Neural progenitor cell (in vitro differentiated cells): ENCODE data around the gene POGZ. TPM values are rescaled to one million over a fixed set of nuclear protein-coding genes. Genes with fewer than 3 reads are reported as not detected.

Source experiments
- DNase-seq: peaks from one replicate; pipeline ENCODE4 v3.0.0-alpha.2; 2016; ENCODE audit warnings: low spot score
- H2AFZ ChIP-seq: fragments of 200-600 bp; sonication (generic); replicated peaks from 2 replicates; pipeline ENCODE4 v1.6.1; 2016; ENCODE audit warnings: antibody characterized with exemption
- H3F3A ChIP-seq: fragments of 200-600 bp; sonication (generic); 2 replicates; pipeline ENCODE4 v1.6.1; 2016; ENCODE audit warnings: antibody characterized with exemption, low read depth
- H3K27ac ChIP-seq: fragments of 200-600 bp; sonication (generic); 2 replicates; pipeline ENCODE4 v1.5.1; 2016; ENCODE audit warnings: mild to moderate bottlenecking
- H3K27me3 ChIP-seq: fragments of 200-600 bp; sonication (generic); 2 replicates; pipeline ENCODE4 v1.6.1; 2016; ENCODE audit warnings: mild to moderate bottlenecking, moderate library complexity
- H3K36me3 ChIP-seq: fragments of 200-600 bp; sonication (generic); 2 replicates; pipeline ENCODE4 v1.5.1; 2016
- H3K4me1 ChIP-seq: fragments of 200-600 bp; sonication (generic); 2 replicates; pipeline ENCODE4 v1.6.1; 2016; ENCODE audit warnings: mixed run types
- H3K4me2 ChIP-seq: fragments of 200-600 bp; sonication (generic); 2 replicates; pipeline ENCODE4 v1.6.1; 2016
- H3K4me3 ChIP-seq: fragments of 200-600 bp; sonication (generic); 2 replicates; pipeline ENCODE4 v1.5.1; 2016
- H3K79me2 ChIP-seq: fragments of 200-600 bp; sonication (generic); 2 replicates; pipeline ENCODE4 v1.6.1; 2016; ENCODE audit warnings: low read depth
- H3K9ac ChIP-seq: fragments of 200-600 bp; sonication (generic); 2 replicates; pipeline ENCODE4 v1.6.1; 2016
- H3K9me3 ChIP-seq: fragments of 200-600 bp; sonication (generic); 2 replicates; pipeline ENCODE4 v1.5.1; 2016; ENCODE audit warnings: low read depth
- H4K20me1 ChIP-seq: fragments of 200-600 bp; sonication (generic); 2 replicates; pipeline ENCODE4 v1.6.1; 2016; ENCODE audit warnings: low read depth
- H3K27ac Mint-ChIP-seq: 3 replicates; pipeline ENCODE4 v1.8.0; 2021; ENCODE audit warnings: mixed read lengths
- H3K27me3 Mint-ChIP-seq: 2 replicates; pipeline ENCODE4 v1.8.0; 2022; ENCODE audit warnings: low read depth, mild to moderate bottlenecking, inconsistent platforms, moderate library complexity, mixed read lengths; ENCODE audit not compliant: insufficient read depth
- H3K36me3 Mint-ChIP-seq: 3 replicates; pipeline ENCODE4 v1.8.0; 2021; ENCODE audit warnings: mixed read lengths
- H3K4me1 Mint-ChIP-seq: 3 replicates; pipeline ENCODE4 v1.8.0; 2021; ENCODE audit warnings: mixed read lengths
- H3K4me3 Mint-ChIP-seq: 3 replicates; pipeline ENCODE4 v1.8.0; 2021; ENCODE audit warnings: mild to moderate bottlenecking, moderate library complexity, mixed read lengths
- H3K9me3 Mint-ChIP-seq: 3 replicates; pipeline ENCODE4 v1.8.0; 2020; ENCODE audit warnings: mixed read lengths
- EZH2 ChIP-seq: fragments of 200-600 bp; sonication (generic); IDR thresholded peaks from 2 replicates; pipeline ENCODE4 v1.6.1; 2017; ENCODE audit warnings: antibody characterized with exemption, mild to moderate bottlenecking, moderate library complexity
- EZH2phosphoT487 ChIP-seq: fragments of 200-600 bp; sonication (generic); IDR thresholded peaks from 2 replicates; pipeline ENCODE4 v1.6.1; 2017; ENCODE audit warnings: antibody characterized with exemption
- total RNA-seq: library from RNA; depleted of rRNA; stranded (reverse); fragments of >200 nt; gene quantifications from 2 replicates; pipeline ENCODE4 v1.2.3, GENCODE V29; 2015; ENCODE audit warnings: low replicate concordance
- TF ChIP-seq, protein P1 (sequence below): fragments of 200-600 bp; sonication (generic); IDR thresholded peaks from 2 replicates; pipeline ENCODE4 v1.5.1; 2017; ENCODE audit warnings: antibody characterized with exemption, mild to moderate bottlenecking

POGZ gene
- total RNA-seq, 1 donor from 2014 or later = 61.5 TPM

DNA sequence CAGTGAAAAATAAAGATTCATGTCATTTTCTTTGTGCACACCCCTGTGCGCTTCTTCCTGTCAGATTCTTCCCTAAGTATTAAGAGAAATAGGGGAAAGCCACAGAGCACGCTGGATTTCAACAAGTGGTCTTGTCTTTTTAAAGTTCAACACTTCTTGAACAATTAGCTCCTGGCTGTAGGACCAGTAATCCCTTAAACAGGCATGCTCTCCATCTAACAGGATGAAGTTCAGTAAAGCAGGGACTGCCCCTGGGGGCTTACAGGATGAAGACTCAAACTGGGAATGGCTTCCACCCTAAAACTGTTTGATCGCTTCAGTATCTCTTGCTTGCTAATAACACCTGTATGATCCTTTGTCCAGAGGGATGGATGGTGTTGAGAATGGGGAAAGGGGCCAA is 55.7 kb downstream of the POGZ start:
- no peaks in the 10 kb centered on the region for H3K9me3 ChIP-seq
- peaks cover 8% of the 10 kb centered on the region for H3K27me3 Mint-ChIP-seq
- H3K79me2 ChIP-seq = peaks cover 35% of the 10 kb centered on the region
- H3K27ac Mint-ChIP-seq = no peak overlapping the region
- H3F3A ChIP-seq = peaks cover 76% of the 10 kb centered on the region
- TF ChIP-seq, protein P1, sequence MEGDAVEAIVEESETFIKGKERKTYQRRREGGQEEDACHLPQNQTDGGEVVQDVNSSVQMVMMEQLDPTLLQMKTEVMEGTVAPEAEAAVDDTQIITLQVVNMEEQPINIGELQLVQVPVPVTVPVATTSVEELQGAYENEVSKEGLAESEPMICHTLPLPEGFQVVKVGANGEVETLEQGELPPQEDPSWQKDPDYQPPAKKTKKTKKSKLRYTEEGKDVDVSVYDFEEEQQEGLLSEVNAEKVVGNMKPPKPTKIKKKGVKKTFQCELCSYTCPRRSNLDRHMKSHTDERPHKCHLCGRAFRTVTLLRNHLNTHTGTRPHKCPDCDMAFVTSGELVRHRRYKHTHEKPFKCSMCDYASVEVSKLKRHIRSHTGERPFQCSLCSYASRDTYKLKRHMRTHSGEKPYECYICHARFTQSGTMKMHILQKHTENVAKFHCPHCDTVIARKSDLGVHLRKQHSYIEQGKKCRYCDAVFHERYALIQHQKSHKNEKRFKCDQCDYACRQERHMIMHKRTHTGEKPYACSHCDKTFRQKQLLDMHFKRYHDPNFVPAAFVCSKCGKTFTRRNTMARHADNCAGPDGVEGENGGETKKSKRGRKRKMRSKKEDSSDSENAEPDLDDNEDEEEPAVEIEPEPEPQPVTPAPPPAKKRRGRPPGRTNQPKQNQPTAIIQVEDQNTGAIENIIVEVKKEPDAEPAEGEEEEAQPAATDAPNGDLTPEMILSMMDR = no peak
- TF ChIP-seq EZH2phosphoT487 = no peak
- TF ChIP-seq EZH2 = no peak
- peaks cover 7% of the 10 kb centered on the region for H3K4me1 ChIP-seq
- DNase-seq = no peak
- H3K36me3 Mint-ChIP-seq = peaks cover 39% of the 10 kb centered on the region
- no peaks in the 10 kb centered on the region for H3K9me3 Mint-ChIP-seq
- no peak overlapping the region for H3K9ac ChIP-seq
- H3K4me1 Mint-ChIP-seq = peaks cover 17% of the 10 kb centered on the region
- peaks cover 28% of the 10 kb centered on the region for H4K20me1 ChIP-seq
- no peaks in the 10 kb centered on the region for H3K27me3 ChIP-seq
- H3K27ac ChIP-seq = peak overlapping the region; percentile 11
- no peak overlapping the region for H2AFZ ChIP-seq
- H3K4me2 ChIP-seq = no peak overlapping the region
- H3K4me3 ChIP-seq = no peak overlapping the region
- no peak overlapping the region for H3K4me3 Mint-ChIP-seq
- peaks cover 11% of the 10 kb centered on the region for H3K36me3 ChIP-seq

DNA sequence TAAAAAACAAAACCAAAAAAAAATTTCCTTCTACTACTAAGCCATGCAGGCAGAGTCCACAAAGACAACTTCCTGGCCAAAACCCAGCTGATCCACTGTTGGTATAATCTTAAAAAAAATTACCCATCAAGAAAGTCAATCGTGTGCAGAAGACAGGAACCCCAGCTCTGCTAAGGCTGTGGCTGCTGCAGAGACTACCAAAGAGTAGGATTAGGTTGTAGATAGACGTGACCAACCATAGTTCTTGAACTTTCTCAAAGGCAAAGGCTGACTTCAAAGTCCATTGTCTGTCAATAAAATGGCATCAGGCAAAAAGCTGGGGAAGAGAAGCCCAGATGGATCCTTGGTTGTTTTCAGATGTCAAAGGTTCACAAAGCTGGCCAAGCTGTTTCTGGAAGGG is 56.5 kb downstream of the POGZ start:
- peaks cover 17% of the 10 kb centered on the region for H3K4me1 Mint-ChIP-seq
- H3K27me3 Mint-ChIP-seq = peaks cover 8% of the 10 kb centered on the region
- H3K27me3 ChIP-seq = no peaks in the 10 kb centered on the region
- peaks cover 7% of the 10 kb centered on the region for H3K4me1 ChIP-seq
- DNase-seq = no peak
- H3K4me3 ChIP-seq = no peak overlapping the region
- H2AFZ ChIP-seq = no peak overlapping the region
- peaks cover 4% of the 10 kb centered on the region for H3K36me3 ChIP-seq
- no peak overlapping the region for H3K9ac ChIP-seq
- peak overlapping the region; percentile 46 for H3K4me3 Mint-ChIP-seq
- peaks cover 83% of the 10 kb centered on the region for H3F3A ChIP-seq
- H3K4me2 ChIP-seq = no peak overlapping the region
- peaks cover 35% of the 10 kb centered on the region for H3K79me2 ChIP-seq
- H3K27ac Mint-ChIP-seq = no peak overlapping the region
- TF ChIP-seq EZH2phosphoT487 (no peak), EZH2 (no peak)
- TF ChIP-seq, protein P1 = no peak
- H4K20me1 ChIP-seq = peaks cover 28% of the 10 kb centered on the region
- H3K36me3 Mint-ChIP-seq = peaks cover 39% of the 10 kb centered on the region
- no peaks in the 10 kb centered on the region for H3K9me3 Mint-ChIP-seq
- no peak overlapping the region for H3K27ac ChIP-seq
- H3K9me3 ChIP-seq = no peaks in the 10 kb centered on the region

DNA sequence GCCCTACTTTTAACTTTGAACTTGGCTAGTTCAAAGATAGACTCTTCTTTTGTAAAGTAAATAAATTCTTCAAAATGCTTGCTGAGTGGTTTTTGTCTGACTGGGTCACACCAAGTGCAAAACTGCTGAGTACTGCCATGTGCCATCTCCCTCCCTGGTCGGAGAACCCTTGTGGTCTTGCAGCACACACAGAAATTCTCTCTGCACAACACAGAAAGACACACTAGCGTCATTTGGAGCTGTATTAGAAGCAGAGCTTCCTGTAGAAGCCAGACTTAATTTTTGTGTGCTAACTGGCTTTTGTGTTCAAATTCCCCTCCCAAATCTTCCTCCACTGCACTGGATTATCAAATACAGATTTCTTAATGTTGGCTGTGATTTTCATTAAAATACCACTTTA is 57.4 kb downstream of the POGZ start:
- Histone ChIP-seq H4K20me1 (peaks cover 28% of the 10 kb centered on the region), H3K27ac (no peak overlapping the region), H2AFZ (no peak overlapping the region), H3K9ac (no peak overlapping the region), H3K9me3 (no peaks in the 10 kb centered on the region), H3K79me2 (peaks cover 35% of the 10 kb centered on the region), H3K4me3 (no peak overlapping the region), H3K4me1 (peaks cover 7% of the 10 kb centered on the region), H3F3A (peaks cover 76% of the 10 kb centered on the region), H3K36me3 (no peaks in the 10 kb centered on the region), H3K27me3 (no peaks in the 10 kb centered on the region), H3K4me2 (no peak overlapping the region)
- Mint-ChIP-seq H3K4me1 (peaks cover 17% of the 10 kb centered on the region), H3K36me3 (peaks cover 33% of the 10 kb centered on the region), H3K27ac (no peak overlapping the region), H3K27me3 (peaks cover 11% of the 10 kb centered on the region), H3K9me3 (no peaks in the 10 kb centered on the region), H3K4me3 (peak overlapping the region; percentile 95)
- TF ChIP-seq EZH2phosphoT487 (no peak), EZH2 (no peak)
- TF ChIP-seq, protein P1 = no peak
- DNase-seq = no peak
